Testis (tissue), 3 donors: ENCODE results near the gene C21orf58. TPM values are rescaled to one million over a fixed set of nuclear protein-coding genes. Genes with fewer than 3 reads are reported as not detected.

Experiments used
- DNase-seq: peaks from one replicate; pipeline ENCODE4 v3.0.0-alpha.2; 2019
- H3K27ac ChIP-seq, 2 donors: fragments of 200-600 bp; sonication (generic); one replicate each; pipeline ENCODE4 v1.5.1; 2019
- H3K27me3 ChIP-seq: fragments of 200-600 bp; sonication (generic); one replicate; pipeline ENCODE4 v1.5.1; 2019
- H3K36me3 ChIP-seq: fragments of 200-600 bp; sonication (generic); one replicate; pipeline ENCODE4 v1.5.1; 2017; ENCODE audit warnings: low read depth; ENCODE audit errors: missing control alignments
- H3K4me1 ChIP-seq: fragments of 200-600 bp; sonication (generic); one replicate; pipeline ENCODE4 v1.5.1; 2019
- H3K4me3 ChIP-seq, 2 donors: fragments of 200-600 bp; sonication (generic); one replicate each; pipeline ENCODE4 v1.5.1; 2017 to 2019
- H3K9me3 ChIP-seq: fragments of 200-600 bp; sonication (generic); one replicate; pipeline ENCODE4 v1.5.1; 2017
- CTCF ChIP-seq, 3 experiments: fragments of 450-650 bp in 2 of 3; fragments of 200-600 bp in 1 of 3; sonication (generic) in 1 of 3; IDR thresholded peaks; one replicate each; pipeline ENCODE4 v1.5.1; 2016 to 2019; ENCODE audit warnings: antibody characterized with exemption in 3 of 3, mild to moderate bottlenecking in 2 of 3, moderate library complexity in 1 of 3
- POLR2A ChIP-seq: fragments of 450-650 bp; IDR thresholded peaks from one replicate; pipeline ENCODE4 v1.6.1; 2017; ENCODE audit warnings: antibody characterized with exemption, mild to moderate bottlenecking, moderate library complexity
- WGBS, 2 donors: methylation state at CpG; one replicate each; pipeline ENCODE4 v1.1.5; 2018; 5-methylcytosine and 5-hydroxymethylcytosine counted together
- intact Hi-C: fragments of 100-400 bp; cut with DNase I; formaldehyde crosslinking; loops from one replicate; pipeline ENCODE4 v1.15.1; 2023; ENCODE audit warnings: low total_unique reads
- polyA plus RNA-seq: library from polyadenylated mRNA; stranded (reverse); fragments of 350-450 nt; fragmentation: Illumina TruSeq; extraction: RNeasy Lipid Tissue Mini Kit (QIAGEN cat#74804); gene quantifications from one replicate; pipeline ENCODE4 v1.2.3, GENCODE V29; 2014; ENCODE audit warnings: low read depth, low replicate concordance; ENCODE audit not compliant: insufficient read depth
- total RNA-seq, 2 donors: library from RNA; depleted of rRNA; stranded (reverse); fragments of >200 nt; gene quantifications; one replicate each; pipeline ENCODE4 v1.2.3, GENCODE V29; 2016

C21orf58 gene
- total and polyA plus RNA-seq, 3 donors from 2014 or later: 13.6 to 21.6 (median 13.7) TPM

GRCh38 chr21:46368533-46369285 lies 45.0 kb upstream of the C21orf58 start:
- intact Hi-C loops: no loop called here
- H3K4me3 ChIP-seq: no peak overlapping the region
- H3K27ac ChIP-seq: no peak overlapping the region
- no peaks in the 10 kb centered on the region for H3K36me3 ChIP-seq
- H3K27me3 ChIP-seq: no peaks in the 10 kb centered on the region
- no peak for DNase-seq
- H3K9me3 ChIP-seq: no peaks in the 10 kb centered on the region
- 62 to 70% methylated on average over 11 of the region's 11 CpGs for WGBS, 2 donors
- TF ChIP-seq POLR2A: no peak
- TF ChIP-seq CTCF (IDR thresholded peaks at IDR 0.05): no peak
- H3K4me1 ChIP-seq: peaks cover 4% of the 10 kb centered on the region

GRCh38 chr21:46366966-46367365 lies 43.3 kb upstream of the C21orf58 start:
- Histone ChIP-seq H3K4me3 (no peak overlapping the region), H3K27ac (no peak overlapping the region), H3K36me3 (no peaks in the 10 kb centered on the region), H3K9me3 (no peaks in the 10 kb centered on the region), H3K4me1 (peaks cover 20% of the 10 kb centered on the region), H3K27me3 (no peaks in the 10 kb centered on the region)
- no peak for TF ChIP-seq POLR2A
- TF ChIP-seq CTCF (IDR thresholded peaks at IDR 0.05): no peak
- intact Hi-C loops: no loop called here
- whole genome bisulfite sequencing, 2 donors: 95 to 96% methylated on average over 20 of the region's 20 CpGs
- DNase-seq: no peak

- WGBS, 2 donors: 90 to 91% methylated on average over 19 of the region's 19 CpGs
- Histone ChIP-seq H3K27ac (no peak overlapping the region), H3K4me3 (no peak overlapping the region), H3K9me3 (no peaks in the 10 kb centered on the region), H3K36me3 (no peaks in the 10 kb centered on the region), H3K4me1 (peaks cover 24% of the 10 kb centered on the region), H3K27me3 (no peaks in the 10 kb centered on the region)
- intact Hi-C loops: no loop called here
- no peak for DNase-seq
- TF ChIP-seq CTCF (IDR thresholded peaks at IDR 0.05): no peak
- TF ChIP-seq POLR2A: no peak
Observed at GRCh38 chr21:46366561-46366960, 42.9 kb upstream of the C21orf58 start.

- no peak overlapping the region for H3K27ac ChIP-seq
- intact Hi-C loops: no loop called here
- no peaks in the 10 kb centered on the region for H3K36me3 ChIP-seq
- WGBS, 2 donors: 96 to 97% methylated on average over 6 to 11 of the region's 11 CpGs
- no peaks in the 10 kb centered on the region for H3K9me3 ChIP-seq
- no peak overlapping the region for H3K4me3 ChIP-seq
- DNase-seq: no peak
- H3K27me3 ChIP-seq: no peaks in the 10 kb centered on the region
- H3K4me1 ChIP-seq: peaks cover 28% of the 10 kb centered on the region
- TF ChIP-seq POLR2A (no peak), CTCF (IDR thresholded peaks at IDR 0.05) (no peak)
Observed at GRCh38 chr21:46366091-46366490, 42.4 kb upstream of the C21orf58 start.

- H3K4me1 ChIP-seq: peaks cover 27% of the 10 kb centered on the region
- no peak overlapping the region for H3K27ac ChIP-seq
- H3K27me3 ChIP-seq: no peaks in the 10 kb centered on the region
- H3K4me3 ChIP-seq: no peak overlapping the region
- WGBS, 2 donors: 63 to 68% methylated on average over 7 to 16 of the region's 16 CpGs
- DNase-seq: peak; percentile 45
- no peak for TF ChIP-seq POLR2A
- intact Hi-C loops: no loop called here
- H3K9me3 ChIP-seq: no peaks in the 10 kb centered on the region
- H3K36me3 ChIP-seq: no peaks in the 10 kb centered on the region
Observed at GRCh38 chr21:46363698-46364097, 40.0 kb upstream of the C21orf58 start.
